GM12864 (cell line): ENCODE data around the gene HOXB5.

Experiments
- DNase-seq: peaks from one replicate; pipeline ENCODE4 v3.0.0-alpha.2; 2011; ENCODE audit warnings: low read depth
- H3K4me3 ChIP-seq: 2 replicates; pipeline ENCODE4 v1.5.1; 2011; ENCODE audit warnings: mild to moderate bottlenecking, low read depth, low read length, control low read depth
- CTCF ChIP-seq: IDR thresholded peaks from 2 replicates; pipeline ENCODE4 v1.5.1; 2011; ENCODE audit warnings: low read depth, mild to moderate bottlenecking, moderate library complexity, low read length, control low read depth, inconsistent platforms; ENCODE audit errors: missing control alignments

HOXB5 gene

GRCh38 chr17:48639136-48639535, 45.6 kb upstream of the HOXB5 start:
- no peak for TF ChIP-seq CTCF
- no peak for DNase-seq
- H3K4me3 ChIP-seq: no peak overlapping the region

- DNase-seq: no peak
- TF ChIP-seq CTCF: no peak
- no peak overlapping the region for H3K4me3 ChIP-seq
These were observed 44.0 kb upstream of the HOXB5 start for GRCh38 chr17:48637323-48638260.

DNA sequence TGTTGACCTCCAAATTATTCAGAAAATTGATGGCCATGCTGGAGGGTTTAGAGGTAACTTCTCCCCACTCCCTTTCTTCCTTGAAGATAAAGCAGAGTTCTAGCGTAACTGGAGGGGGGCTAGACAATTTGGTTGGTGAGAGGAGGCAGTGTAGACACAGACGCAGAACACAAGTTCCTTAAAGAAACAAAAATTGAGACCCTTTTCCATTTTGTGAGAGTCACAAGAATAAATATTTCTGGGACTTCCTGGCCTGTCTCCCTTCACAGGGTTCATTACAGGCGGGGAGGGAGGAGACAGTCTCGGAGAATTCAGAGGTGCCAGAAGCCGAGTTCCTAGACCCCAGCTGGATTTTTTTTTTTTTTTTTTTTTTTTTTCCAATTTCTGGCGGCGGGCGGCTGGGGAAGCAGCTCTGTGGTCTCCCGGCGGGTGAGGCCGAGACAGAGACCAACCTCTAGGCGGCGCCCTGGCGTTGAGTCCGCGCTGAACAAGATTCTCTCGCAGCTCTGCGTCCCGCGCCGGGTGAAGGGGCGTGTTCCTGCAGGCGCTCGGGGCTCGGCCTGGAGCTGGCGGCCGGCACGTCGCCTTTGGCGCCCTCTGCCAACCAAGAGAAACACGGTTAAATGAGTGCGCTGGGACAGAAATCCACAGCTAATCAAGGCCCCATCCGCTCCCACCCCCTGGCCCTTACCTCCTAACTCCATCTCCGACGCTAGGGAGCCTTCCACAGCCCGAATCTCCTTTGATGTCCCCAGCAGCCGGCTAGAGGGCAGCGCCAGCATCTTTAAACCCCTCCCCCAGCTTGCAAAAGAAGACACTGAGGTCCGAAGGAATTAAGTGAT, 42.8 kb upstream of the HOXB5 start:
- H3K4me3 ChIP-seq: no peak overlapping the region
- peak; percentile 74 for TF ChIP-seq CTCF
- DNase-seq: no peak

GRCh38 chr17:48634493-48635208, 41.1 kb upstream of the HOXB5 start:
- TF ChIP-seq CTCF: no peak
- H3K4me3 ChIP-seq: no peak overlapping the region
- DNase-seq: no peak

- DNase-seq: no peak
- H3K4me3 ChIP-seq: no peak overlapping the region
- TF ChIP-seq CTCF: no peak
These were observed 39.7 kb upstream of the HOXB5 start for GRCh38 chr17:48633266-48633677.

DNA sequence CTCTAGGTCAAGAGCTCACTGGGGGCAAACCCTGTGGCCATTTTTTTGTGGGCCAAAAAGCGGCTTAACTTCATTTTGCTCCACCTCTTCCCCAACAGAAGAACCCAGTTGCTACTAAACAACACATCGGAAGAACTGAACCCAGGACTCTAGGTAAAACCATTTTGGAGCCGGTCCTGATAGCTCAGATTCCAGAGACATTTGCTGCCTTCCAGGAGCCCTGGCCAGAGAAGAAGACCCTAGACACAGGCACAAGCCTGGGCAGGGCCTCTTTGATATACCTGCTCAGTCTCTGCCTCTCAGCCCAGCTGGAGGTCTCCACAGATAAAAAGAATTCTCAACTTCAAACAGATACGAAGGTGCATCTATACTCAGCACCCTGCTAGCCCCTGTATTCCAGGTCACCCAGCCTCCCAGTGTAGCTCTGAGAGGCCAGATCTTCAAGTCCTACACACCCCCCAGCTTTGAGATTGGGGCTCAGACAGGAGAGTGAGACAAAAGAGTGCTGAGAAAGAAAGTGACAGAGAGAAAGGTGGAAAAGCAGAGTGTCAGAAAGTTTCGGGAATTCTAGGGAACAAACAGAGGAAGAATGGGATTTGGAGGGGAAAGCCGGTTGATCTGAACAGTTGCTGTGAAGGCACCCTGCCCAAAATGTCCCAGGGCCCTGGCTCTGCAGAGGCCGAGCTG, 39.1 kb upstream of the HOXB5 start:
- no peak for TF ChIP-seq CTCF
- H3K4me3 ChIP-seq: no peak overlapping the region
- DNase-seq: no peak
